Measurements from ENCODE around the gene PPP1R36.
"Not testable (repeated sequence)": the region's sequence is repeated elsewhere in the genome, so short reads cannot be mapped to it uniquely, and the experiment has no call there.

PPP1R36 gene

GRCh38 chr14:64520699-64521098 lies 29.1 kb upstream of the PPP1R36 start:
- DNase-seq (ENCODE audit: low spot score): no peak

GRCh38 chr14:64522591-64523355 lies 27.0 kb upstream of the PPP1R36 start:
- DNase-seq (ENCODE audit: low spot score): no peak

- DNase-seq (ENCODE audit: low spot score): no peak
These were observed 24.4 kb upstream of the PPP1R36 start for GRCh38 chr14:64525354-64525753.

GRCh38 chr14:64531567-64531966 lies 18.2 kb upstream of the PPP1R36 start:
- no peak for DNase-seq (ENCODE audit: low spot score)

DNA sequence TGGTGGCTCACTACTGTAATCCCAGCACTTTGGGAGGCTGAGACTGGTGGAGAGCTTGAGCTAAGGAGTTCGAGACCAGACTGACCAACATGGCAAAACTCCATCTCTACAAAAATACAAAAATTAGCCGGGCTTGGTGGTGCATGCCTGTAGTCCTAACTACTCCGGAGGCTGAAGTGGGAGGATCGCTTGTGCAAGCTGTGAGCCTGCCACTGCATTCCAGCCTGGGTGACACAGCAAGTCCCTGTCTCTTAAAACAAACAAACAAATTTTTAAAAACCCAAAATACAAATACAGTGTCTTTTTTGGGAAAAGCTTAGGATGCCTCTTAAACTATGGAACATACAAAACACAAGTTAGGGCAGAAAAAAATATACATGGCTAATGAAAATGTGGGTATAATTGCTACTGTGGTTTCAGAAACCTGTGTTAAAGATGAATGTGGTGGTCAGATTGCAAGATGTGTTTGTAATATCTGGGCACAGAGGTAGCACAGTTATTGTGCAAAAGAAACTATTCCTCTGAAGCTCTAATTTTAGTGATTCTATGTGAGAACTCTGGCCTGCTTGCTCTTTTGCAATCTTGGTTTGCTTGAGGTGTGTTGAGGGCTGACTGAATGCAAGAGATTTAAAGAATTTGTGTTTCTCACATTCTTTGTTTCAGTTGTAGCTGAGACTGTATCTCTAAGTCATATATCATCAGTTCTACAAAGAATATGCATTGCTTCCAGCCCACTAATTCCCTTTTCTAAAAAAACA lies 13.1 kb upstream of the PPP1R36 start:
- DNase-seq (ENCODE audit: low spot score): no peak

- peak; percentile 99 for DNase-seq (ENCODE audit: low spot score)
These were observed 9.3 kb upstream of the PPP1R36 start, which contains the start of gene HSPA2 for GRCh38 chr14:64540208-64541202. TSS of gene HSPA2 (plus strand) at chr14:64540741. CDS start at chr14:64540850, 109 bp downstream.

GRCh38 chr14:64541261-64541971 lies 8.3 kb upstream of the PPP1R36 start:
- no peak for DNase-seq (ENCODE audit: low spot score)

GRCh38 chr14:64541972-64542835 lies 7.6 kb upstream of the PPP1R36 start:
- DNase-seq (ENCODE audit: low spot score): no peak

DNA sequence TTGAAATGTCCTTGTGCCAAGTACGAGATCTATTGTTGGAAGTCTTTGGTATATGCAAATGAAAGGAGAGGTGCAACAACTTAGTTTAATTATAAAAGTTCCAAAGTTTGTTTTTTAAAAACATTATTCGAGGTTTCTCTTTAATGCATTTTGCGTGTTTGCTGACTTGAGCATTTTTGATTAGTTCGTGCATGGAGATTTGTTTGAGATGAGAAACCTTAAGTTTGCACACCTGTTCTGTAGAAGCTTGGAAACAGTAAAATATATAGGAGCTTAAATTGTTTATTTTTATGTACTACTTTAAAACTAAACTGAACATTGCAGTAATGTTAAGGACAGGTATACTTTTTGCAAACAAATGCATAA lies 6.9 kb upstream of the PPP1R36 start:
- DNase-seq (ENCODE audit: low spot score): no peak

- DNase-seq (ENCODE audit: low spot score): no peak
These were observed 5.0 kb upstream of the PPP1R36 start for GRCh38 chr14:64544607-64545312.

DNA sequence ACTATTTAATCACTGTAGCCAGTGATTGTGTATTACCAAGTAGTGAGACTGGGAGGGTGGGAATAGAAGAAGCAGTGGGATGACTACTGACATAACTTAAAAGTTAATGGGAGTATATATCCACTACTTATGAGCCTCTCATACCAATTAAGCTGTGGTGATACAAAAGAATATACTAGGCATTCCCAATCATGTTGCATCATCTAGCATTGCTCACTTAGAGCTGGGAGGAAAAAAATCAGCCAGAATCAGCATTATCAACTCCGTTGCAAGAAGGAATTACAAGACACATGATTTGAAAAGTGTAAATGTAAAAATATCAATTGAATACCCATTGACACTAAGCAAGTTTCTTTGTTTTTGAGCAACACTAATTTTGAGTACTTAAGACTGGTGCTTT lies 745 bp upstream of the PPP1R36 start:
- DNase-seq (ENCODE audit: low spot score): no peak

GRCh38 chr14:64550621-64551333 lies 1.0 kb downstream of the PPP1R36 start:
- DNase-seq (ENCODE audit: low spot score): no peak

DNA sequence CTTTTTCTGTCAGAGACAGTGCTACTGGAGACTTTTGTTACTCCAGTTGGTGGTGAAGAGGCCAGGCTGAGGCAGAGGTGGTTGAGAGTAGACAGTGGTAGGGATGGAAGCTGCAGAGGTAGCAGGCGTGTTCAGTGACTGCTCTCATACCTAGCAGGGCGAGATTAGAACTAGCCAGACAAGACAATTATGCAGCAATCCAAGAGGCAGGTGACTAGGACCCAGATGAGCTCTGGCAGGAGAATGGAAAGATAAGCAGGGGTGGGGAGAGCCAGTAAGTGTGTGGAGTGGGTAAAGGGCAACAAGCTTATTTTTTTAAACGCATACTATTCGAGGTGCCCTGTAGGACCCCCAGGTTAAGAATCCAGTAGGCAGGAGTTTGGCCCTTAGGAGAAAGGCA lies 4.8 kb downstream of the PPP1R36 start:
- no peak for DNase-seq (ENCODE audit: low spot score)

DNA sequence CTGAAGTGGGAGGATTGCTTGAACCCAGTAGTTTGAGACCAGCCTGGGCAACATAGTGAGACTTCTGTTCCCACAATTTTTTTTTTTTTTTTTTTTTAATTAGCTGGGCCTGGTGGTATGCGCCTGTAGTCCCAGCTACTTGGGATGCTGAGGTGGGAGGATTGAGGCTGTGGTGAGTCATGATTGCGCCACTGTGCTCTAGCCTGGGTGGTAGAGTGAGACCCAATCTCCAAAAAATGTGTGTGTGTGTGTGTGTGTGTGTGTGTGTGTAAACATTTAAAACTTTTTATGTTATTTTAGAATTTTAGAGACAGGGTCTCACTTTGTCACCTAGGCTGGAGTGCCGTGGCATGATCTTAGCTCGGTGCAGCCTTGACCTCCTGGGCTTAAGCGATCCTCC lies 6.8 kb downstream of the PPP1R36 start:
- DNase-seq (ENCODE audit: low spot score): no peak

GRCh38 chr14:64558216-64558615 lies 8.5 kb downstream of the PPP1R36 start:
- DNase-seq (ENCODE audit: low spot score): not testable (repeated sequence)

DNA sequence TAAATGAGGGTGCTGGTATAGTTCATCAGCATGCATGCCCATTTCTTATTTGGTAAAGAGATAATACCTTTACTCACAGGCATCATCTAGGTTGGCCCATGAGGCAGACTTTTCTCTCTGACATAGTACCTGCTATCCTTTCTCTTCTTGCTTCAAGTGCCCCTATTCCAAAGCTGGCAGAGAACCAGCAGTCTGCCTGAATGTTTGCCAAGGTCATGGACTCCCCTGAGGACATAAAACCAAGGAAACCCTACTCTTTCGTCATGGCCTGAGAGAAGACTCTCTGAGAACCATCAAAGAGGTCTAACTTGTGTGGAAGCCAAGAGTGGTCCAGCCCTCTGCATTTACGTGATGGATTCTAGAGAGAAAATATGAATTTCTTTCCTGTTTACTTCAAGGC lies 11.9 kb downstream of the PPP1R36 start:
- DNase-seq (ENCODE audit: low spot score): no peak

- DNase-seq (ENCODE audit: low spot score): no peak
These were observed 12.7 kb downstream of the PPP1R36 start for GRCh38 chr14:64562436-64562835.

GRCh38 chr14:64563696-64564095 lies 13.9 kb downstream of the PPP1R36 start:
- DNase-seq (ENCODE audit: low spot score): no peak

GRCh38 chr14:64566651-64567122 lies 16.9 kb downstream of the PPP1R36 start:
- DNase-seq (ENCODE audit: low spot score): no peak

All from HuH-7 (cell line).